GM12801 (cell line): ENCODE results near the gene KRTAP4-1.

ENCODE experiments used
- TF ChIP-seq, protein P1 (sequence below): IDR thresholded peaks from one replicate; pipeline ENCODE4 v1.5.1; 2011; ENCODE audit warnings: control low read depth; ENCODE audit not compliant: insufficient read length; ENCODE audit errors: extremely low read depth

Gene KRTAP4-1

DNA sequence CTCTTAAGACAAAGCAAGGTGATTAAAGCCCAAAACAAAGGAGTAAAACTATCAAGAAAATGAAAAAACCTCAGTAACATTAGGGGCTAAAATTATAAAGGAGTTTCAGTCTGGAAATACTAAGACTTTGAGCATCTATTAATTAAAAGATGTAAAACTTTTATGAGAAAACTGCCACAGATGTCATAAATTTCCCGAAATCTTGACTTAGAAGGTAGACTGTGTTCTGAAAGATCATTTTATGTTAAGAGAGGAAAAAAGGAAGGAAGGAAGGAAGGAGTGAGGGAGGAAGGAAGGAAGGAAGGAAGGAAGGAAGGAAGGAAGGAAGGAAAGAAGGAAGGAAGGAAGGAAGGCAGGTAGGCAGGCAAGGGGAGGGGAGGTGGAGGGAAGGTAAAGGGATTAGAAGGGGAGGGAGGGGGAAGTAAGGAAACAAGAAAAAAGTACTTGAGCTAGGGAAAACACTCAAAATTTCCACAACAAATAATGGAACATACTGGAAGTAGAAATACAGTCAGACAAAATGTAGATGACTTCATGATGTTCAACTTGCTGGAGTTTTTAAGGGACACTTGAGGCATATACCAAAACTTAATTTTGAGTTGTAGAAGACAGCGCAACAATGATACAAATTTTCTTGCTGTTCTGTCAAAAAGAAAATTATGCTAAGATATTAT lies 37.0 kb downstream of the KRTAP4-1 start:
- TF ChIP-seq, protein P1, sequence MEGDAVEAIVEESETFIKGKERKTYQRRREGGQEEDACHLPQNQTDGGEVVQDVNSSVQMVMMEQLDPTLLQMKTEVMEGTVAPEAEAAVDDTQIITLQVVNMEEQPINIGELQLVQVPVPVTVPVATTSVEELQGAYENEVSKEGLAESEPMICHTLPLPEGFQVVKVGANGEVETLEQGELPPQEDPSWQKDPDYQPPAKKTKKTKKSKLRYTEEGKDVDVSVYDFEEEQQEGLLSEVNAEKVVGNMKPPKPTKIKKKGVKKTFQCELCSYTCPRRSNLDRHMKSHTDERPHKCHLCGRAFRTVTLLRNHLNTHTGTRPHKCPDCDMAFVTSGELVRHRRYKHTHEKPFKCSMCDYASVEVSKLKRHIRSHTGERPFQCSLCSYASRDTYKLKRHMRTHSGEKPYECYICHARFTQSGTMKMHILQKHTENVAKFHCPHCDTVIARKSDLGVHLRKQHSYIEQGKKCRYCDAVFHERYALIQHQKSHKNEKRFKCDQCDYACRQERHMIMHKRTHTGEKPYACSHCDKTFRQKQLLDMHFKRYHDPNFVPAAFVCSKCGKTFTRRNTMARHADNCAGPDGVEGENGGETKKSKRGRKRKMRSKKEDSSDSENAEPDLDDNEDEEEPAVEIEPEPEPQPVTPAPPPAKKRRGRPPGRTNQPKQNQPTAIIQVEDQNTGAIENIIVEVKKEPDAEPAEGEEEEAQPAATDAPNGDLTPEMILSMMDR: no peak

DNA sequence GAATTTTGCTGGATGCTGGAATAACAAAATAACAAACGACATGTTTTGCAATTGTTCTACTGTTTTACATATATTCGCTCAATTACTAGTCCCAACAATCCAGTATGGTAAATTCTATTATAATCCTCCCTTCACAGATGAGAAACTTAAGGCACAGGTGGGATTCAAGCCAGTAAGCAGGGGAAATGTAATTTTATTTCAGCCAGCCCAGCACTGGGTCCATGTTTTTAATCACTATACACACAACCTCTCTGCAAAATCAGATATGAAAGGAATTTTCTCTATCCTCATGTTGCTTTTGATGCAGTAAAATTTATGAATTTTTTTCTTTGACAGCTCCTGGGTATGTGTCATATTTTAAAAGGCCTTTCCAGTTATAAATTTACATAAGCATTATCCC lies 39.5 kb downstream of the KRTAP4-1 start:
- TF ChIP-seq, protein P1: no peak

DNA sequence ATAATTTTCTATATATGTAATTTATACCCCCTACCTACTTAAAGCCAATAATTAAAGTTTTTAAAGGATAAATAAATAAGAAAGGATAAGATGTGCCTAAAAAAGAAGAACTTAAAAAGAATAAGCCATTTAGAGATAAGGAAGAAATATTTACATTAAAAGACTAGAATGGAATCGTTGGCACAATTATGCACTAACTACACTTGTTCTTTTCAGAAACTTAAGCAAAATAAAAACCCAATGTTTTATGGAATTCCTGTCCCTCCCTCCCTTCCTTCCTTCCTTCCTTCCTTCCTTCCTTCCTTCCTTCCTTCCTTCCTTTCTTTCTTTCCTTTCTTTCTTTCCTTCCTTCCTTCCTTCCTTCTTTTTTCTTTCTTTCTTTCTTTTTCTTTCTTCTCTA lies 39.9 kb downstream of the KRTAP4-1 start:
- TF ChIP-seq, protein P1: no peak

DNA sequence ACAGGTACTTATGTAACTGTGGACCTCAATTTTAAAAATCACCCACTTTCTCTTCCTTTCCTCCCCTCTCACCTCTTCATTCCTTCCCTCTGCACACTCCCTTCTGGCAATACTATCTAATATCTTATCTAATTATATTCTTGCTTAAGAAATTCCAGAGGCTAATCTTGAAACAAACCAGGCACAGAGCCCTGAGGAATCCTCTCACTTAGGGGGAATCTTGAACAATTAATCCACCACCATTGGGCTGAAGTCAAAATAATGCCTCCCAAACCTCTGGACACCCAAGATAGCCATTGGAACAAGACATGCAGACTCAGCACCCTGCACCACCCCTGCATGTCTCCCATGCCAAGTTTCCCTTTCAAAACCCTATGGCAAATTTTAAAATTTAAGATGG lies 43.4 kb downstream of the KRTAP4-1 start:
- TF ChIP-seq, protein P1: no peak

DNA sequence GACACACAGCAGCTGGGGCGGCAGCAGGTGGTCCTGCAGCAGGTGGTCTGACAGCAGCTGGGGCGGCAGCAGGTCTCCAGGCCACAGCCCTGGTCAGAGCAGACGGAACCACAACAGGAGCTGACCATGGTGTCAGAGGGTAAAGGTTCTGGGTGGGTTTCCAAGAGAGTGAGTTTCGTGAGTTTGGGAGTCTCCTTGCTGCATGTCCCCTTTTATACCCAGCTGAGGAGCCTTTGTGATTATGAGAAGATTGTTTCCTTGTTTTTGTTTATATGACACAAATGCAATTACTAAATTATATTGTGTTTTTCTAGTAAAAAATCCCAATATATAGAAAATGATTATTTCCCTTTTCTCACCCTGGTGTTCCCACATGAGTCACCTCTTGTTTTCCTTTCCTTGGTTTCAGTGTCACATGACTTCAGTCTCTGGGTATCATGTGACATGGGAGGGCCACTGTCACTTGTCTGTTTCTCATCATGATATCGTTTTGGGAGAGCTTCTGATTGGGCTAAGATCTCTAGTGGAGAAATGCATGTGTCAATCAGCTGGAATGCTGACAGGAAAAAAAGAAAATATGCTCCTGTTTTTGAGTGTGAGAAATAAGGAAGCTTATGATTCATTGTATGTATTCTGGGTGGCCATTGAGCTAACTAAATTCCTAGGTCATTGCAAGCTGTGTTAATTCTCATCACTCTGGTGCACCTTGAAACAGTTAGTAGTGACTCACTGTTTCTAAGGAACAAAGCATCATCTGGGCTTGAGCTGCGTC lies 44.2 kb downstream of the KRTAP4-1 start, which contains the start of gene KRTAP4-6:
Gene KRTAP4-6, minus strand, starts transcription at position 185 of the 772 bp plus-strand sequence. Its CDS starts 57 bp downstream, at position 128.
- TF ChIP-seq, protein P1: no peak
